ENCODE data around the gene PWWP2B.
"Not testable (repeated sequence)": the region's sequence is repeated elsewhere in the genome, so short reads cannot be mapped to it uniquely, and the experiment has no call there.

Gene PWWP2B

DNA sequence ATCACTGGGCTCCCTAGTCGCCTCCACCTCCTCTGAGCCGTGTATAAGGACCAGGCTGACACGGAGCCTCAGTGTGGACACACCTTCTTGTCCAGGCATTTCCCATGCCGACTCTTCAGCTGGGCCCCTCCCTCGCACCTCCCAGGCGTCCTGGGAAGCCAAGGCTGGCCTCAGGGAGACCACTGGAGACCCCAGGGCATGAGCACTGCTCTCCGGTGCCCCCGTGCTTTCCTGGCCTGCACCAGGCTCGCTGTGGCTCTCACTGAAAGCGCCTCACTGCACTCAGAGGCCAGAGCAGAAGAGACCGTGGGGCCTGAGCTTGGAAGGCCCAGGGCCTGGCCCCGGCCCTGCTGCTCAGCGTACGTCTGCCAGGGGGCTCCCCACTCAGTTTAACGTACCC lies 33.6 kb upstream of the PWWP2B start:
- DNase-seq (ENCODE audit: low read depth in 2 of 2) = no peak

DNA sequence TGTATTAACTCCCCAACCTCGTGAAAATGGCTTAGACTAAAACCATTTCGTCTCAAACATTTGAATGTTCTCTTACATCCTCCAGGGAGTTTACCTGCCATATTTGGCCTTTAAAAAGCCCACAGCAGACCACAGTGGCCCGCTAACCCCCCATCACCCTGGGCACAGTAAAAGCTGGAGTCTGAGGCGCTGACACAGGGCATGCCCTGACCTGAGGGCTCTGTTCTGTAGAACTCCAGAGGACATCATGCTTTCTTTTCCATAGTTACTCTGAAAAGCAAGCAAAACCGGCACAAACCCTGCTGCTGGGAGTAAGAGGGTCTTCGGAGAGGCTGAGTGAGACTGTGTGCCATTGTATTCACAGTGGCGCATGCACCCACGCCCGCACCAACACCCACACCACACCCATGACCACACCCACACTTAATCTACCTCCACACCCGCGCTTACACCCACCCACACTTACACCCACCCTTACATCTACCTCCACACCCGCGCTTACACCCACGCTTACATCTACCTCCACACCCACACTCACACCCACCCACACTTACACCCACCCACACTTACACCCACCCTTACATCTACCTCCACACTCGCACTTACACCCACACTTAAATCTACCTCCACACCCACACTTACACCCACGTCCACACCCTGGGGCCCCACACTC lies 32.9 kb upstream of the PWWP2B start:
- no peak for DNase-seq (ENCODE audit: low read depth in 2 of 2)

DNA sequence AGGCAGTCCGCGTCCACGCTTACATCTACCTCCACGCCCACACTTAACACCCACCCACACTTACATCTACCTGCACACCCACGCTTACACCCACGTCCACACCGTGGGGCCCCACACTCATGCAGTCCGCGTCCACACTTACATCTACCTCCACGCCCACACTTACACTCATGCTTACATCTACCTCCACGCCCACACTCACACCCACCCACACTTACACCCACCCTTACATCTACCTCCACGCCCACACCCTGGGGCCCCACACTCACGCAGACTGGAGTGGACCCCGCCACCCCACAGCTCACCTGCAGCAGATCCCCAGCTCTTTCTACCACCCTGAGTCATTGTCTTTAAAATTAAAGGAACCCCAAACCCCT lies 32.4 kb upstream of the PWWP2B start:
- DNase-seq (ENCODE audit: low read depth in 2 of 2) = peak; percentile 23 to 45

DNA sequence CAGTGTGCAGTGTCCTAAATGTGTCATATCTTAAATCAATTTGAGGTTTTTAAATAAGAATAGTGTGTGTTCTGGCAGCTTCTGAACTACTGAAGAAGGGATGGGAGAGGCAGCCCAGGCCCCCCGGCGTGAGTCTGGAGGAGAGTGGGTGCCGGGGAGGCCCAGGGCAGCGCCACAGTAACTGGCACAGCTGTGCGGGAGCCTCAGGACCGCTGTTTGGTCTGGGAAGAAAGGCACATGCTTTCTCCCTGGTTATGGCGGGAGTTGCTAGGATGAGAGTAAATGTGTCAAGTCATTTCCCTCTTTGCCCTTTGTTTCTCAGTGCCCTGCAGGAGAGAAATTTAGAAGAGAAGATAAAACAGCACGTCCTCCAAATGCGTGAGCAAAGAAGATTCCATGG lies 31.9 kb upstream of the PWWP2B start:
- no peak for DNase-seq (ENCODE audit: low read depth in 2 of 2)

DNA sequence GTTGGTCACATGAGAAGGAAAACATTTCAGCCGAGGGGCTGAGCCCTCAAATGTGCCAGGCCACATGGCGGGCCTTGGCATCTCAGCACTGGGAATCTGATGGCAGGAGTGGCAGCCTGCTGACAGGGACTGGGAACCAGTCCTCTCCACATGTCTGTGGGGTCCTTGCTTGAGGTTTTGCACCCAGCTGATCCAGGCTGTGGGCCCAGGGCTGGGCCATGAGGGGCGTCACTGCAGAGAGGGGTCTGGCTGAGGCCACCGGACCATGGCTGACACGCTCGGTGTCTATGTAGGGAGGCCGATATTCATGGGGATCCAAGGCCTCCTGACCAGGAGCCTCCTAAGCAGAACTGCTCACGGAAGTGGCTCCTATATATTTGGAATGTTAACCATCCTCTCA lies 31.0 kb upstream of the PWWP2B start:
- DNase-seq (ENCODE audit: low read depth in 2 of 2) = no peak

DNA sequence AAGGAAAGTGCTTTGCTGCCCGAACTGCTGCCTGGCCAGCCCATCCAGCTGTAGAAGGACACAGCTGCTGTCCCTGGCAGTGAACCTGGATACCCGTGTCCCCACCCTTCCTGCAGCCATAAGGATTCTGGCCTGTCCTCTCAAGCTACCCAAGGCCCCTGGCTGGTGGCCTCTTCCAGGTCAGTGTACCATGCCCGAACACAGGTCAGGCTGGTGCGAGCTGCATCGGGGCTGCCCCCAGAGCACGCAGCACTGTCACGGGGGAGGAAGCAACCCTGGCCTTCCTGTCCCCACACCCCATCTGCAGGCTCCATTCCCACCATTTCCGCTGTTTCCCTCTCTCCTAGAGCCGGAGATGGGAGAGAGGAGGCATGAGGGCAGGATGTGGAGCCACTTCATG lies 30.5 kb upstream of the PWWP2B start:
- no peak for DNase-seq (ENCODE audit: low read depth in 2 of 2)

DNA sequence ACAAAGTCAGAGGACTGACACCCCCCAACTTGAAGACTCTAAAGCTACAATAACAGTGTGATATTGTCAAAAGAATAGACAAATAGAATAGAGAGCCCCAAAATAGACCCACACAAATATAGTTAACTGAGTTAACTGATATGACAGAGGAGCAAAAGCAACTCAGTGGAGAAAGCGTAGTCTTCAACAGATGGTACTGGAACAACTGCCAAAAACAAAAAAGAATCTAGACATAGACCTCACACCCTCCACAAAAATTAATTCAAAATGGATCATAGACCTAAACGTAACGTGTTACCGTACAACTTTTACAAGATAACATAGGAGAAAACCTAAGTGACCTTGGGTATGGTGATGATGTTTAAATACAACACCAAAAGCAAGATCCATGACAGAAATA lies 28.6 kb upstream of the PWWP2B start:
- DNase-seq (ENCODE audit: low read depth in 2 of 2) = no peak

DNA sequence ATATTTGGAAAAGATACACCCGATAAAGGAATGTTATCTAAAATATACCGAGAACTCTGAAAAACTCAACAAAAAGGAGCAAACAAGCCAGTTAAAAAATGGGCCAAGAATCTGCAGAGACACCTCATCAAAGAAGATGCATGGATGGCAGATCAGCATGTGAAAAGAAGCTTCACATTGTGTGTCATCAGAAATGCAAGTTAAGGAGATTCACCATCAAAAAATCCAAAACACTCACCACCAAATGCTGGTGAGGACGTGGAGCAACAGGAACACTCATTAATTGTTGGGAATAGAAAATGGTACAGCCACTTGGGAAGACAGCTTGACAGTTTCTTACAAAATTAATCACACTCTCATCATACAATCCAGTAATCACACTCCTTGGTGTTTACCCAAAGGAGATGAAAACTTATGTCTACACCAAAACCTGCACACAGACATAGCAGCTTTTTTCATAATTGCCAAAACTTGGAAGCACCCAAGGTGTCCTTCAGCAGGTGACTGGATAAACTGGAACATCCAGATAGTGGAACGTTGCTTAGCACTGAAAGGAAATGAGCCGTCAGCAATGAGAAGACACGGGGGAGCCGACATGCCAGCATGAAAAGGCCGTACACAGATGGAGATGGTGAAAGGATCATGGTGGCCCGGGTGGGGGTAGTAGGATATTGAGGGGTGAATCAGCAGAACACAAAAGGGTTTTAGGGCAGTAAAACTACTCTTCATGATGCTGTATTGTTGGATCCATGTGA lies 27.9 kb upstream of the PWWP2B start:
- DNase-seq (ENCODE audit: low read depth in 2 of 2) = no peak

DNA sequence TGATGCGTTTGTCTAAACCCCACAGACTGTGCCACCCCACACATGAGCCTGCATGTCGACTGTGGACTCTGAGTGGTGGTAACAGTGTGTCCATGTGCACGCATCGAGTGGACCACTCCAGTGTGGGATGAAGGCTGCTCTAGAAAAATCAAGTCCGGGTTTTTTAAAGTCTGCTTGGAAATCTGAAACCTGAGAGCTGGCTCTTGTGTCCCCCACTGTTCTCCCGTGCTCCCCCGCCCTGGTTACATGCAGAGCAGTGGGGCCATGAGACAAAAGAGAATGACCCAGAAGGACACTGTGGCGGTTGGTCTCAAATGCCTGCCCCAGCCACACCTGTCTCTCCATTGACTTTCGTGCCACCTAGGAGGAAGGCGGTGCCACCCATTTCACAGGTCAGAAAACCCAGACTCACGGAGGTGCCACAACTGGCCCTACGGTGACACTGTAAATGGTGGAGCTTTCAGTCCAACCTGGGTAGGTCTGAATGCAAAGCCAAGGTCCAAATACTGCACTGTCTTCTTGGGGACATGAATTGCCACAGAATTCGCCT lies 27.3 kb upstream of the PWWP2B start:
- no peak for DNase-seq (ENCODE audit: low read depth in 2 of 2)

DNA sequence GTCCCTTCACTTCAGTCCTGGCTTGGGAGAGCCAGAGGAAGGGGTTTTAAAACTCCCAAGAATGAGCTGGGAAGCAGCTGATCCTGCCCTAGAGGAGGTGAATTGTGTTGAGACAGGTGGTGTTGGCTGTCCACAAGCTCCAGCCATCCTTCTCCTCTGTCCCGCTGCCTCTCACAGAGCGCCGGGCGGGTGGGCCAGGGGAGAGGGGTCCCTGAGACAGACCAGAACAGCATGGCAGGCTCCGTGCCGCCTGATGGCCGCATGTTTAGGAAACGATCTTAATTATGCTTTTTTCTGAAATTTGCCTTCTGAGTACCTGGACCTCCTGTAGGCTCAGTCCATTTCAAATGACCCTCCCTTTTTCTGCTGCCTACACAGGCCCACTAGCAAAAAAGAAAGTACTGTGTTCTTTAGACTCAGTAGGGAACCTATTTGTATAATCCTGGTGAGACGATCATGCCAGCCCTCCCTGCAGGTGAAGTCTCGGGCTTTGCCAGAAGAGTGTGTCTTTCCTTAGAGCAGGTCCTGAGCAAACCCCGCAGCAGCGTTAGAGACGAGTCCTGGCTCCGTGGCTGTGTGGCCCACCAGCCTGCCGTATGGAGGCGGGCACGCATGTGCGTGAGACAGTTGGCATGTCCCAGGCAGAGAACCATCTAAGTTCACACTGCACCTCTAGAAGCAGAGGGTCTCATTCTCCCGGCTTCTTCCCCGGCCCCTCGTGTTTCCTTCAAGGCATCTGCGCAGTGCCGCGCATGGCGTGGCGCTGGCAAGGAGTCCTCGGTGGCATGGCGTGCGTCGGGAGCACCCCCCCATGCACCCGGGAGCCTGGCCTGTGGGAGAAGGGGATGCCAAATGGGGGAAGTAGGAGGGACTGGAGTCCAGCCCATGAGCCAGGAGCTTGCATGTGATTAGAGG lies 26.3 kb upstream of the PWWP2B start:
- DNase-seq (ENCODE audit: low read depth in 2 of 2) = no peak

DNA sequence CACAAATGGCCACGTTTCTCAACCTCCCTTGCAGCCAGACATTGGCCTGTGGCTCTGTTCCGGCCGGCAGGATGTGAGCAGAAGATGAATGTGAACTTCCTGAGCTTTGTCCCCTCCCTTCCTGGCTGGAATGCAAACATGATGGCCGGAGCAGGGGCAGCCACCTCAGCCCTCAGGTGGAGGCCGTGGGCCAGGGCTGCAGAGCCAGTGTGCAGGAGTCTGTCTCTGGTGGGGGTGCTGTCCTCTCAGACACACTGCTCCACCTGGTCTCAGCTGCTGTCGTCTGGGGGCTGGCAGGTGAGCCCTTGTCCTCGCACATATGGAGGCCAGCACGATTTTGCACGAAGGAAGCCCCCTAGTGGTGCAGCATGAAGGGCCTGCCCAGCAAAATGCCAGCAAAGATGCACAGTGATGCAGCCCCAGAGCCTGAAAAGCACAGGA lies 25.3 kb upstream of the PWWP2B start:
- DNase-seq (ENCODE audit: low read depth in 2 of 2) = no peak

DNA sequence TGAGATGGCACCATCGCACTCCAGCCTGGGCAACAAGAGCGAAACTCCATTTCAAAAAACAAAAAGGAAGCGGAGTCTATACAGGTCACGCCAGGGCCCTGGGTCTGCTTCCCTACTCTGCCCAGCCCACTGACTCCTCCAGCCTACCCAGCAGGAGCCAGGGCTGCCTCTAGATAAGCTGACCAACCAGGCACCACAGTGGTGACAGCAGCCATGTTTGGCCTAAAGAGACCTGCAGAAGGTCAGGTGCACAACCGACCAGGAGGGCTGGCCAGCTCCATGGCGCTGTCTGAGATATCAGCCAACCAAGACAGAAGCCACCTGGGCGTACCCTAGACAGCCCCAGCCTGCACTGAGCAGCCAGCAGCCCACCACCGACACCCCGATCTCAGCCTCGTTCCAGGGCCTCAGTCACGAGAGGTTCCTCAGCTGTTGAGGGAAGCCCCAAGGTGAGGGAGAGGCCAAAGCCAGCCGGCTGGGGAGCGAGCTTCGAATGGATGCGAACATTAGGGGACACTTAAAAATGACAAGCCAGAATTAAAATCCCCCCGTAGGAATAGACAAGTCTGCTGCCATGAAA lies 24.4 kb upstream of the PWWP2B start:
- no peak for DNase-seq (ENCODE audit: low read depth in 2 of 2)

DNA sequence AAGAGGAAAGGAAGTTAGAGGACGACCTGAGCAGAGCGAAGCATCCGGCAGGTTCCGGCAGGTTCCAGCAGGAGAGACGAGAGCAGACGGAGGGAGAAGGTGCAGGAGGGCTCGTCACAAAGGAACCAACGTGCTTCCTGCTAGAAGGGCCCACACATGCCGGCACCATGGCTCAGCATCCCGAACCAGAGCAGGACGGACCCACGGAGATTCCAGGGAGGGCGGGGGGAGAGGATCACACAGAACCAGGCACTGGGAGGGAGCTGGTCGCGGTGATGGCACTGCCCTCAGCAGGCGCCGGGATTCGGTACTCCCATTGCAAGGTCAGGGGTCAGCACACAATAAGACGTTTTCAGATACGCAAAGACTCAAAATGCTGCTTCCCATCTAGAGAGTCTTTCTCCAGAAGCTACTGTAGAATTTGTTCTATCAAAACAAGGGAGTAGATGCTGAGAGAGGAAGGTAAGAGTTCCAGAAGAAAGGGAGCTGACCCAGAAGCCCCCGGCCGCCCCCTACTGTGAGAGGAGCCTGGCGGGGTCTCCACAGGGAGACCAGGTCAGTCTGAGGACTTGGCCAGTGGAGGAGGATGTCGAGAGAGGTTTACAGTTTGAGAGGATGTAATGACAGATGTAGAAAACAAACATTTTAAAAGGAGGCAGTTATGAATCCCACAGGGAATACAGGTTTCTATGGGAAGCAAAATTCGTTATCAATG lies 23.6 kb upstream of the PWWP2B start:
- no peak for DNase-seq (ENCODE audit: low read depth in 2 of 2)

DNA sequence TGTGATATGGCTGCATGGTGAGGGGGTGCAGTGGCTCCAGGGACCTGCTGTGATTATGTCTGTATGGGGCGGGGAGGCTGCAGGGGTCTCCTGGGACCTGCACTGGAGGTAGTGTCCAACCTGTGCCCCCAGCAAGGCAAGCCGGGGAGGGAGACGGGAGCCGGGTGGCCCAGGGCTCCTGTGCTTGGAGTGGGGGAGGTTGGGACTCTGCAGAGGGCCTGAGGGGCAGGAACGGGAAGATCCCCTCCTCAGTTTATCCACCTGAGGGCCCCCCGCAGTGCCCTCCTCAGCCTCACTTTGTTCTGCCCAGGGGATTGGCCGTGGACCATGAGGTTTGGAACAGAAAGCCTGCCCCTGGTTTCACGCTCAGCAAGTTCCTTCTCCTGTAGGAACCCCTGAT lies 22.8 kb upstream of the PWWP2B start:
- DNase-seq (ENCODE audit: low read depth in 2 of 2) = no peak

DNA sequence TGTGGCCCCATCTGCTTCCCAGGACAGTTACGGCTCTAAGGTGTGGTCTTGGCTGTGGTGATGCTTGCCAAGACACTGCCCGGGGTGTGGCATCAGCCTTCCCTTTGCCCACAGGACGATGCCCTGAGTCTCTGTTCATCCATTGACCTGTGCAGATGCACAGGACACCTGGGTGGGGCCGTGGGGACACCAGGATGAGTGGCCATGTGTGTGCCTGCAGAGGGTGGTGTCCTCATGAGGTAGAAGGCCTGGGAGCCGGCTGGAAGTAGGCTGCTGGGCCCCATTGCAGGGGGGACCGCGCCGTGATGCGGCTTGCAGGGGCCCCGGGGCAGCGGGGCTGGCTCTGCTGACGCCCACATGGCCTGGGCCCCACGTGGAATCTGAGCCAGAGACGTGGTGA lies 22.4 kb upstream of the PWWP2B start:
- DNase-seq (ENCODE audit: low read depth in 2 of 2) = no peak

DNA sequence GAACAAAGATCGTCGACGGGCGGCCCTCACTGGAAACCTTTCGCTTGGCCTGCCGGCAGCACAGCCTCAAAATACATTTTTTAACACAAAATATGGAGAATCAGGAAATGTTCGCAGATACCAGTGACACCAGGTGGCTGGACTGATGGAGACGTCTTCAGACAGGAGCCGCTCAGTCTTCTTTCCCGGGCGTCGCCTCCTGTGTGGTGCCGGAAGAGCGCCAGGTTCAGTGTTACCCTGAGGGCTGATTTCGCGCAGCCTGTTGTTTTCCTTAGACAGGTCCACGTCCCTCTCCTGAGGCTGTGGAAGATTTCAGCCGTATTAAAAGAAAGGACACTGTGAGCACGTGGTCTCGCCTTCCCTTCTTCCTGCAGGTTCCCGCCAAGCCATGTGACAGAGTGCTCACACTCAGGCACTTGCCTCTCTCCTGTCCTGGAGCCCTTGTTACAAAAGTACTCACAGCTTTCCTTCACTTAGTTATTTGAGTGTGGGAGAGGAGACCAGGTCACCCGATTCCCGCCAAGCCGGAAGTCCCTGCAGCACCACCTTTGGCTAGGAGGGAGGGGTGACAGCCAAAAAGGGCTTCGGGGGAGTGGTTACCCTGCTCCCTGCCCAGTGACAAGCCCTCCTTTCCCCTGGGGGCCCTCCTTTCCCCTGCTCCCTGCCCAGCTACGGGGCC lies 21.7 kb upstream of the PWWP2B start:
- DNase-seq (ENCODE audit: low read depth in 2 of 2) = no peak

DNA sequence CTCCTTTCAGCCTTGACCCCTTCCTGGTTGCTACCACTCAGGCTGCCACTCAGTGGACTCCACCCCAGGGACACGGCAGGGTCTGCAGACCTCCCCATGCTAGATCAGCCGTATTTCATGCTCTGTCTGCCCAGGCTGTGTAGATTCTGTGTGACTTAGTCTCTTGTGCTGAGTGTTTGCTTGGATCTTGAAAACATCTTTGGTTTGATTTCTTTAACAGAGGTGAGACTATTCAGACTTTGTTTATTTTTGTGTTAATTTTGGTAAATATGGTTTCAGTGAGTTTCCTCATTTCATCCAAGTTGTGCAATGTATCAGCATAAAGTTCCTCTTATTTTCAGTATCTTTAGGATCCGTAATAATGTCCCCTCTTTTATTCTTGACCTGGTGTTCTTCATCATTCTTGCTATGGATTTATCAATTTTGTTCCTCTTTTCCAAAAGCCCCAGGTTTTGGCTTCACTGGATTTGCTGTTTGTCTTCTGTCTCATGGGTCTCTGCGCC lies 21.2 kb upstream of the PWWP2B start:
- DNase-seq (ENCODE audit: low read depth in 2 of 2) = no peak

DNA sequence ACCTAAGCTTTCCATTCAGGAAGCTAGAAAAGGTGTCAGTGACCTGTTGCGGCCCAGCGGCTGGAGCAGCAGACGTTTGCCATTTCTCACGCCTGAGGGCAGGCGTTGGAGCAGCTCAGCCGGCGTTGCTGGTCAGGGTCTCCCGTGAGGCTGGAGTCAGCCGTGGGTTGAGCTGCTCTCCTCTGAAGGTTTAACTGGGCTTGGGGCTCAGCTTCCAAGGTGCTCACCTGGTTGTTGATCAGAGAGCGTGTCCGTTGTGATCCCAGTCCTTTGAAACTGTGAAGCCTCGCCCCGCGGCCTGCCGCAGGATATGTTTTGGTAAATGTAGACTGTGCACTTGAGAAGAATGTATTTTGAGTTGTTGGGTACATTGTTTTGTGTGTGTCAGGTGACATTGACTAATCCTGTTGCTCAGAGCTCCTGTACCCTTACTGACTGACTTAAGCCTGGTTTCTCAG lies 20.6 kb upstream of the PWWP2B start:
- DNase-seq (ENCODE audit: low read depth in 2 of 2) = no peak

DNA sequence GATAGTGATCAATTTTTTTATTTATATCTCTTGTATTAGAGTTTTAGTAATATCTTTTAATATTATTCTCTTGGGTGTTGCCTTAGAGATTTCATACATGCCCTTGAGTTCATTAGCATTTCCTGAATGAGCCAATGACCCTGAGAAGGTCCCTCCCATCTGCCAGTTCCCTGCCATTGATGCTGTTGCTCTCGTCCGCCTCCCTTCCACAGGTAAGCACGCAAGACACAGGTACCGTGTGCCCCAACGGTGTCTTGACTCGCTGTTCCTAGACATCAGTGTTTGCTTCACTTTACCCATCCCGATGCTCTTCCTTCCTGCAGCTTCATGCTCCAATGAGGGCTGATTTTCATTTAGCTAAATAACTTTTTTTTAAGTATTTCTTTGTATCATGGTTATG lies 19.7 kb upstream of the PWWP2B start:
- DNase-seq (ENCODE audit: low read depth in 2 of 2) = no peak

DNA sequence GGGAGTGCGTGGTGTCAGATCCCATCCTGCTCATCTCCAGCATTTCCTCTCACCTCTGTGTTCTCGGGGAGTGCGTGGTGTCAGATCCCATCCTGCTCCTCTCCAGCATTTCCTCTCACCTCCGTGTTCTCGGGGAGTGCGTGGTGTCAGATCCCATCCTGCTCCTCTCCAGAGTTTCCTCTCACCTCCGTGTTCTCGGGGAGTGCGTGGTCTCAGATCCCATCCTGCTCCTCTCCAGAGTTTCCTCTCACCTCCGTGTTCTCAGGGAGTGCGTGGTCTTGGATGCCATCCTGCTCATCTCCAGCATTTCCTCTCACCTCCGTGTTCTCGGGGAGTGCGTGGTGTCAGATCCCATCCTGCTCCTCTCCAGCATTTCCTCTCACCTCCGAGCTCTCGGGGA lies 18.0 kb upstream of the PWWP2B start:
- DNase-seq (ENCODE audit: low read depth in 2 of 2) = not testable (repeated sequence)

All from stimulated activated CD8-positive, alpha-beta memory T cell treated with anti-CD3 and anti-CD28 coated beads, Interleukin-7, amount 100 ng/mL, for 4 hours (primary cell).